Activated naive CD4-positive, alpha-beta T cell treated with anti-CD3 and anti-CD28 coated beads, Interleukin-2, amount 50 U/mL, for 16 hours (primary cell): ENCODE measurements around the gene SPDYC.
"Not testable (repeated sequence)": the region's sequence is repeated elsewhere in the genome, so short reads cannot be mapped to it uniquely, and the experiment has no call there.

Source experiments
- DNase-seq: peaks from one replicate; pipeline ENCODE4 v3.0.0-alpha.2; 2020

The SPDYC gene

GRCh38 chr11:65174571-65175010, 4.6 kb downstream of the SPDYC start:
- DNase-seq: not testable (repeated sequence)

GRCh38 chr11:65180877-65181568, 11.0 kb downstream of the SPDYC start:
- DNase-seq: peak; percentile 67

GRCh38 chr11:65181569-65182257, 11.7 kb downstream of the SPDYC start, which contains the start of gene CAPN1:
CAPN1 (plus strand) TSS chr11:65181928; CDS start chr11:65182702, 774 bp downstream.
- peak; percentile 75 for DNase-seq

GRCh38 chr11:65182258-65183170, 12.5 kb downstream of the SPDYC start:
- DNase-seq: no peak

GRCh38 chr11:65183201-65183891, 13.3 kb downstream of the SPDYC start:
- no peak for DNase-seq

GRCh38 chr11:65184146-65184545, 14.1 kb downstream of the SPDYC start:
- no peak for DNase-seq

- DNase-seq: no peak
These were observed 15.1 kb downstream of the SPDYC start for GRCh38 chr11:65185171-65185570.

GRCh38 chr11:65185869-65186341, 15.9 kb downstream of the SPDYC start:
- DNase-seq: no peak

- DNase-seq: no peak
These were observed 16.7 kb downstream of the SPDYC start for GRCh38 chr11:65186701-65187100.

- DNase-seq: no peak
These were observed 17.2 kb downstream of the SPDYC start for GRCh38 chr11:65187146-65187675.

GRCh38 chr11:65187971-65188461, 18.0 kb downstream of the SPDYC start:
- no peak for DNase-seq

- DNase-seq: no peak
These were observed 18.5 kb downstream of the SPDYC start for GRCh38 chr11:65188486-65188885.

- no peak for DNase-seq
These were observed 19.2 kb downstream of the SPDYC start for GRCh38 chr11:65189191-65189590.

- DNase-seq: no peak
These were observed 24.5 kb downstream of the SPDYC start for GRCh38 chr11:65194564-65194963.

GRCh38 chr11:65204143-65204542, 34.1 kb downstream of the SPDYC start:
- no peak for DNase-seq

GRCh38 chr11:65204646-65205601, 34.9 kb downstream of the SPDYC start:
- DNase-seq: peak; percentile 48

GRCh38 chr11:65205602-65205967, 35.6 kb downstream of the SPDYC start:
- DNase-seq: no peak

GRCh38 chr11:65206441-65206841, 36.4 kb downstream of the SPDYC start:
- no peak for DNase-seq

- DNase-seq: no peak
These were observed 36.9 kb downstream of the SPDYC start for GRCh38 chr11:65206901-65207300.

GRCh38 chr11:65207918-65208784, 38.1 kb downstream of the SPDYC start:
- DNase-seq: no peak
